NCI-H2107 treated with DMSO at 0.1 percent for 48 hours (cell line): ENCODE results near the gene PRUNE1.

Experiments
- DNase-seq: peaks from one replicate; lab custom pipeline; 2025; ENCODE audit not compliant: unreplicated experiment; lab: John Stamatoyannopoulos, UW

PRUNE1 gene

DNA sequence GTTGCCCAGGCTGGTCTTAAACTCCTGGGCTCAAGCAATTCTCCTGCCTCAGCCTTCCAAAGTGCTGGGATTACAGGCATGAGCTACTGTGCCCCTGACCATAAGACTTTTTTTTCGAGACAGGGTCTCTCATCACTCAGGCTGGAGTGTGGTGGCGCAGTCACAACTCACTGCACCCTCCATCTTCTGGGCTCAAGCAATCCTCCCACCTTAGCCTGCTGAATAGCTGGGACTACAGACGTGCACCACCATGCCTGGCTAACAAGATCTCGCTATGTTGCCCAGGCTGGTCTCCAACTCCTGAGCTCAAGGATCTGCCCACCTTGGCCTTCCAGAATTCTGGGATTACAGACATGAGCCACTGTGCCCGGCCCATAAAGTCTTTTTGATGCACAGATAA is 41.2 kb downstream of the PRUNE1 start:
- DNase-seq, result no peak

DNA sequence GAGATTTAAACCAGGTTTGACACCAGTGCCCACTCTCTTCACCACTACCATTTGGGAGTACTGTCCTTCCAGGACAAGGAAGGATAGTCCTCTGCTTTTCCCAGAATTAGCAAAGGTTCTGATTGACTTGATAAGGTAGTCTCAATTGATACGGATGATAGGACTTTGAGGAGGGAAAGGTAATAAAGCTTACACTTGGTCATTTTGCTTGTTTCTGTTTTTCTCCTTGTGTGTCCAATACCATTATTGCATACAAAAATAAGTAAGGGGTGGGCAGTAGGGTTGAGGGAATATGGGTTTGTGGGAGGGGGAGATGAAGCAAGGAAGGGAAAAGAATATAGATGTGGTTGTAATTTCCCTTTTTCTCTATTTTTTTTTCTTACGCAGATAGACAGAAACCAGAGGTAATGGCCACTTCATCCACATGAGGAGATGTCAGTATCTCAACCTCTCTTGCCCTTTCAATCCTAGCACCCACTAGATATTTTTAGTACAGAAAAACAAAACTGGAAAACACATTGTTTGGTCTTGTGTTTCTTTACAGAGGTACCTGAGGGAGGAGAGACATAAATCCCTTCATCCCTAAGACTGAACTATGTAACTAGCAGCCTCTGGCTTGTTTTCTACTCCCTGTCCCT is 41.9 kb downstream of the PRUNE1 start:
- no peak for DNase-seq

DNA sequence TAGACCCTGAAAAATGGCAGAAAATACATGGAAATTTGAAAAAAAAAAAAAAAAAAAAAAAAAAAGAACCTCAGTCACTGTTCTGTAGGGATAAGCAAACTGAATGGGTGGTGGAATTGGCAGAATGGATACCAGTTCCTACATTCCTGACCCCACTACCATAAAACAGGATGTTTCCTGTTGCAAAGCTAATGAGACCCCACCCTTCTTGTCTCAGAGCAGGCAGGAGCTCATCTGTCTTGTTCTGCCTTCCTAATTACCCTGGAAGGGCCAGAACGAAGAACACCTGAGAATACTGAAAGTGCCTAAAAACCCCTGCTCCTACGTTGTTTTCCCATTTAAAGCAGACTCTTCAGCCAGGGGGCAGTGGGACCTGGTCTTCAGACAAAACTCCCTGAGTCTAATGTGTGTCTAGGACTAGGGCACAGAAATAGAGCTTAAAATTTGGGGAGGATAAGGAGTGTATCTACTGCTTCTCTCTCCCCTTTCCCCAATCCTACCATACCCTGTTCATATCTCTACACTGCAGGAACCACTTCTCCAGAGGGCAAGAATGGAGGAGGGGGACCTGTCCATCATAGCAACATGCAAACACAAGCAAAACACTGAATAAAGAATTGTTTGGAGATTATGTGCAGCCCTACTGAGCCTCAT is 43.2 kb downstream of the PRUNE1 start:
- DNase-seq, result no peak

DNA sequence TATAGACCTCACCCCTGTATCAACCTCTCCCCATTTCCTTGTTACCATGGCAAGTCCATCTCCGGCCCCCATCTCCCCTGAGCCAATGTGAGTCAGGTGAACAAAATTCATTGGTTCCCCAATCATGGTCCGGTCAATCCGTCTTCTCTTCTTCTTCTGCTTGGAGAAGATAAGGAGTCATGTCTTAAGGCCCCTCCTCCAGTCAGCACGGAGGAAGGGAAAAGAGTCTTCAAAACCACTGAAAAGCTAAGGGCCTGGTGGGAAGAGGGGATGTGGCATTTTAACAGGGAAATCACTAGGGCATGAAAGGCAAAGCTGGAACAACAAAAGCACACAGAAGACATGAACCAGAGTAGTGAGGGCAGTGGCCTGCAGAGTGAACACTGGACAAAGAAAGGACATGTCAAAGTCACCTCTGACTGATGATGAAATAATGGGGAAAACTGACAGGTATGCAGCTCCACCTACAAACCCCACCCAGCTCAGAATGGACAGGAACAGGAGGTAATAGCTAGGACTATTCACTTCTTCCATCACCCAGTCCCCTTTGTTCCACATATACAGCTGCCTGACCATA is 46.8 kb downstream of the PRUNE1 start:
- no peak for DNase-seq

DNA sequence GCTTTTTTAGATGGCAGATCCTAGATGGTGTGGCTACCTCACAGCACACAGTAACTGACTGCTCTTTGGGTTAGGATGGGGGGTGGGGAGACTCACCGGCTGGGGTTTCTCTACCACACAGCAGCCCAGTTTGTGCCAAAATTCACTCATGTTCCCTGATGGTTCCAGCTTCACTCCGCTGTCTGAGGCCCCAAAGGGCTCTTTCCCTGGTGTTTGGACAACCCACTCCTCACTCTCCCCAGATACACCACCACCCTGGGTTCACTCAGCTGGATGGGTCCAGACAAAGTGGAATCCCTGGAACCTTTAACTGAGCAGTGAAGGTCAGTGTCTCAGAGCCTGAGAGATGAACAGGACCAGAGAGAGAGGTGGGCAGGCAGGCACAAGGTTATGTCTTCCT is 47.3 kb downstream of the PRUNE1 start:
- no peak for DNase-seq

DNA sequence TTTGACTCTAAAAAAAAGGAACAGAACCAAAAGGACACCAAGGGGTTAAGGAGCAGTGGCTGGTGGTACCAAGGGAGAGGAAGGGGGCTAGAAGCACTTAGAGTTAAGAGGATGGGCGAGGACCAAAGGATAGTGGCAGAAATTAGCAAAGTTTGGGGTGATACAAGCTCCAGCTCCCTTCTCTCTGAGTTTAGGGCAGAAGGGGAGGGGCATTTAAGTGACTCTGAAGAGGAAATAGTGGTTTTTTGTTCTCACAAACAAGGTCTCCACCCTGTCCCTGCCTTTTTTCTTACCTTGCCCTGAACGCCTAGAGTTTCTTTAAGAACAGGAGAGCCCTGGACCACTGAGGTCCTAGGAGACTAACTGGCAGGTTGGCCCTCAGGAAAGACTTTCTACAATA is 47.9 kb downstream of the PRUNE1 start:
- DNase-seq, result no peak

DNA sequence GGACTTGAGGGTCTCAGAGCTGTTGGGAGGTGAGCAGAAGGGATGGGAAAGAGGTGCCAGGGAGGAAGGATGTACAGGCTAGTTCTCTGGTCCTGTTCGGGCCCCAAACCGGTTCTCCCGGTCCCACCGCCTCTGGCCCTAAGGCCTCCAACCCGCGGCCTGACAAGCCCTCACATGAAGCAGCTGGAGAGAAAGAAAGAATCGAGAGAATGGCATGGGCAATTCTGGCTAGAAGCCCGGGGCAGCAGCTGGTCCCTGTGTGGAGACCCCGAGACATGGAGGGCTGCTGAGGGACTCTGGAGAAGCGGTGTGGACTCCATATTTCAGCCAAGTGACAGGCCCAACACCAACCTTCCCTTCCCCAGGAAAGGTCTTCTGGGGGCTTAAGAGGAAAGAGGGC is 50.4 kb downstream of the PRUNE1 start:
- DNase-seq, result peak; percentile 11

DNA sequence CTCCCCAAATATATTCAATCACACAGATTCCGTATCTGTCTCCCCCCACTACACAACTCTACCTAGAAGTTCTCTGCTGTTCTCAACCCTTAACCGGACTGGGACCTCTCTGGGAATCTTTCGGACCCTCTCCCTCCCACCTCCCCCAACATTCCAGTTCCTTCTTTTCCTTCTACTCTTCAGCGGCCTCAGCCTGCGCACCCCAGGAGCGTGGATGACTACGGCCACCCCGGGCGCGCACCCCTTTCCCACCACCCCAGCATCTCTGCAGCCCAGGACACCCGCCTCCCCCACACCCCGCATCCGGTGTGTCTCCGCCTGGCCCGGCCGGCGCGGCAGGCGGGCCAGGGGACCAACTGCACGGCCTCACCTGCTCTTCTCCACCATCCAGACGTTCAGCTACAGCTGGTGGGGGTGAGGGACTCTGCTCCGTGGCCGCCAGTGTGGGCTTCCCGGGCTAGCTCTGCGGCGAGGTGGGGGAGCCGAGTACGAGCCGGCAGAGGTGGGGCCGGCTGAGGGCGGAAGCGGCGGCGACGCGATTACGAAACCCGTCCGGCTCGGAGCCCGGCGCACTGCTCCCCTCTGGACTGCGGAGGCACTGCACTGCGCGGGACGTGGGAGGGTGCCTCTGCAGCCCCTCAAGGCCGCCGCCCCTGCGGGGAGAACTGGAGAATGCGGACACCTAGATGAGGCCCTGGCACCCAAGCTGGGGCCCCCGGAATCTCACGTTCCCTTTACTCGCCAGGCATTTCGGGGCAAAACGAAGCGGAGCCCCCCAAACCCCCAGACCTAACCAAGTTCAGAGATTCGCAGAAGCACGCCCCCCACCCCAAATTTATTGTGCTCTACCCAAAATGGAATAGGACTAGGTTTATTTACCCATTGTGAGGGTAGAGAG is 51.1 kb downstream of the PRUNE1 start, which contains the start of gene CDC42SE1:
Gene CDC42SE1, minus strand, starts transcription at position 514 of the 898 bp plus-strand sequence. CDS start 3,892 bp downstream, outside the sequence.
- DNase-seq, result peak; percentile 60

DNA sequence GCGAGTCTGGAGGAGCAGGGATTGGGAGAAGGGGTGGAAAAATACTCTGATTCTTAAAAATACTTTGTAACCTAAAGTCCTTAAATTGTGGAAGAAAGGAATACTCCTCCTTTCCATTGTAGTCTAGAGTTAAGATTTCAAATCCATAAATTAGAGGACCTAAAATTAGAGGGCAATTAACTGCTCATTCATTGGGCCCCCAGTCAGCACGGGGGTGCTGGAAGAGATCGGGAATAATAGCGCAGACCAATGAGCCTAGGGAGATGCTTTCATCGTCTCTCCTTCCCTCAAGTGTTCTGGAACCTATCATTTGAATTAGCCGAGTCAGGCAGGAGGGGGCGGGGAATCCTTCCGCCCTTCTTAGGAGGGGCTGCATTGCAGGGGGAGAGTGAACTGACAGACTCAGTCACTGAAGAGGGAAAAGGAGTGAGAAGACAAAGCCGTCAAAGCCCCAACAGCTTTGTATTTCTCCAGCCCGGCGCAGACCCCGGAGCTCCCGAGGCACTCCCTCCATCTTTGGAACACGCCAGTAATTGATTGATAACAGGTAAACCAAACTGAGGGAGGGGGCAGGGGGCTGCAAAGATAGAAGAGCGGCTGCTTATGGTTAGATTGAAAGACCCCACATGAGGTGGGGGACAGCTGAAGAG is 51.9 kb downstream of the PRUNE1 start, which contains the start of gene MLLT11:
Gene MLLT11, plus strand, starts transcription at position 391 of the 650 bp plus-strand sequence. CDS start 6,828 bp downstream, outside the sequence.
- peak; percentile 80 for DNase-seq

DNA sequence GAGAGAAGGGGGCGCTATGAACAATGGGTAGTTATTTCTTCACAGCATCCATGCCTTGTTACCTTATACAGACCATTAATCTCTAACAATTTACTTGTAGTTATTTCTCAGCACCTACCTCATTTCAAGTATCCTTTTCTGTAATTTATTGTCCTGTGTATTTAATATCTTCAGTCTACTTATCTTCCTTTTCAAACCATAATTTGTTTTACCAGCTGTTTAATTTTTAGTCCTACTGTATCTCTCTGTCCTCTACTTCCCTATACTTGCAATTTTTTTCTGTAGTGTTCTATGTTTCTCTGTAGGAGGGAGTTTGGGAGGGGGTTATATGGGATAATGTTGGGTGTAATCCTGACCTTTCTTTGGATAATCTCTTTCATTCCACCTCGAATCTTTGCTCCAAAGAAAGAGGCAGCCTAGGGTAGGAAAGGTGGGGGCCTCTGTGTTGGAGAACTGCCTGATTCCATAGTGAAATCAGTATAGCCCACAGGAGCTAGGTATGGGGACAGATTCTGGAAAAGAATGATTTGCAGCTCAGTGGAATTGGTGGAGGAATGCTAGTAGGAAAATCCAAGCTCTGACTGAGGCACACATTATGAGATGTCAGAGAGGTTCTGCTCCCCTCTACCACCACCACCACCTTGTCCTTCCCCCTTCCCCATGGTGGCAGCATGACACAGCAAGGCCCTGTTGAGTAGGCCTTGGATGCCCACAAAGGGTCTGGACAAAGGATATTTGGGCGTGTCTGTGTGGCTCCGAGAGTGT is 52.6 kb downstream of the PRUNE1 start:
- peak; percentile 62 for DNase-seq

DNA sequence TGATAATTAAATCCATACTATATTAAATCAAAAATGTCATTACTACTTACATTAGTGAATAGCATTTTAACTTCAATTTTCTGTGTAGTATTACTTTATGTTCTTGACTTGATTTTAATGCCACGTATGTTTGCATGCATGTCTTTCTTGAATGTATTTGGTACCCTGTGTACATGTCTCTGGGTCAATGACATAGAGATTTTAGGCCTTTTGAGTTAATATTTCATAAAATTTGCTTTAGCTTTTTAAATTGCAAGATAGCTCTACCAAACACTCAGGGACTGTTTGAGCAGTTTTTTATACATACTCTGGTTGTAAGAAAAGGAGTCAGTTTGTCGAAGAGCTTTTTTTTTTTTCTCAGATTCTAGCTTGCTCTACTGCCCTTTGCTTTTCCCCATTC is 53.5 kb downstream of the PRUNE1 start:
- DNase-seq, result no peak

DNA sequence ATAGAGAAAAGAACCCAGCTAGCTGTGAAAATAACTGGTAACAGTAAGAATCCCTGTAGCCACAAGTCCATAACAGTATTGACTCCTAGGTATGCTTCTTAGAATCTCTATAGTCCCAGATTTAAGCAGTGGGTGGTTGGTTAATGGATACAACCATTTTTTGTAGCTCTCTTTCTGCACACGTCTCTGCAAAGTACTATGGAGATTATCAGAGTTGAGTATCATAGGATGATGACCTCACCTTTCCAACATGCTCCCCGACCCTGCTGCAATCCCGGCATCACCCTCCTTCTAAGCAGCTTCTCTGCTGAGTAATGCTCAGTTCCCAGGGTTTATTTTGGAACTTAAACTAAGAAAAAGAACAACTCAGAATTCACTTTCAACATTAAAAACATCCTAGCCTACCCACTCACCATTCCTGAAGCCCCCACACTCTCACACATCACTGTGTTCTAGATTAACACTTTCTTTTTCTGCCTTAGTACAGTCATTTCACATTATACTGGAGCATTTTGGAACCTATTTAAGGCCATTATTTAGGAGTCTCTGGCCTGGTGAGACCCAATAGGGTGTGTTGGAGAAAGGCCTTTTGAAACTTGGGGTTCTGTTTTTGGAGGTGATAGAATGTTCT is 54.6 kb downstream of the PRUNE1 start:
- DNase-seq, result no peak

DNA sequence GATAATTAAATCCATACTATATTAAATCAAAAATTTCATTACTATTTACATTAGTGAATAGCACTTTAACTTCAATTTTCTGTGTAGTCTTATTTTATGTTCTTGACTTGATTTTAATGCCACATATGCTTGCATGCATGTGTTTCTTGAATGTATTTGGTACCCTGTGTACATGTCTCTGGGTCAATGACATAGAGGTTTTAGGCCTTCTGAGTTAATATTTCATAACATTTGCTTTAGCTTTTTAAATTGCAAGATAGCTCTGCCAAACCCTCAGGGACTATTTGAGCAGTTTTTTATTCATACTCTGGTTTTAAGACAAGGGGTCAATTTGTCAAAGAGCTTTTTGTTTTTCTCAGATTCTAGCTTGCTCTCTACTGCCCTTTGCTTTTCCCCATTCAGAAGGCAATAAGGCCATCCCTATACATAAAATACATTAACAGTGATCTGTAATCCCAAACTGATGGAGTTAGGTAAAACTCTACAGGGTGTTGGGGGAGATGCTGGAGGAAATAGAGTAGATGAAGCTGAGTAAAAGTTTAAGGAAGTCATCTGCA is 56.9 kb downstream of the PRUNE1 start:
- no peak for DNase-seq

DNA sequence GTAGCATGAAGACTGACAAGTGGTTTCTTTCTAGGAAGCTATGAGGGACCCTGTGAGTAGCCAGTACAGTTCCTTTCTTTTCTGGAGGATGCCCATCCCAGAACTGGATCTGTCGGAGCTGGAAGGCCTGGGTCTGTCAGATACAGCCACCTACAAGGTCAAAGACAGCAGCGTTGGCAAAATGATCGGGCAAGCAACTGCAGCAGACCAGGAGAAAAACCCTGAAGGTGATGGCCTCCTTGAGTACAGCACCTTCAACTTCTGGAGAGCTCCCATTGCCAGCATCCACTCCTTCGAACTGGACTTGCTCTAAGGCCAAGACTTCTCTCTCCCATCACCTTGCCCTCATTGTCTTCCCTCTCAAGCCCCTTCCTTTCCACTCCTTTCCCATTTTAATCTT is 58.9 kb downstream of the PRUNE1 start:
- DNase-seq, result no peak

DNA sequence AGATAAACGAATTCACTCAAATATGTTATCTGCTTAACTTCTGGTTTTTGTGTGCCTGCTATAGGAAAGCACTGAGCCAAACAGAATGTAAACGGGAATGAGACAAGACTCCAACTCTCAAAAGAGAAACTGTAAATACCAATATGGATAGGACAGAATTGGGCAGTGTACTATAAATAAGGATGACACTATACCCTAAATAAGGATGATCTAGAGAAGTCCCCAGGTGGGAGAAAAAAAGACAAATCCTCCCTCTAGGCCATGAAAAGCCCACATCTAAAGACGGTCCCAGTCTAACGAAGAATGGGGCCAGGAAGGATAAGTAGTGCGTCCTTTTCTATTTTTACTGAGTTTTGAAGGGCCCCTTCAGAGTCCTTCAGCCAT is 60.8 kb downstream of the PRUNE1 start:
- DNase-seq, result peak; percentile 33

DNA sequence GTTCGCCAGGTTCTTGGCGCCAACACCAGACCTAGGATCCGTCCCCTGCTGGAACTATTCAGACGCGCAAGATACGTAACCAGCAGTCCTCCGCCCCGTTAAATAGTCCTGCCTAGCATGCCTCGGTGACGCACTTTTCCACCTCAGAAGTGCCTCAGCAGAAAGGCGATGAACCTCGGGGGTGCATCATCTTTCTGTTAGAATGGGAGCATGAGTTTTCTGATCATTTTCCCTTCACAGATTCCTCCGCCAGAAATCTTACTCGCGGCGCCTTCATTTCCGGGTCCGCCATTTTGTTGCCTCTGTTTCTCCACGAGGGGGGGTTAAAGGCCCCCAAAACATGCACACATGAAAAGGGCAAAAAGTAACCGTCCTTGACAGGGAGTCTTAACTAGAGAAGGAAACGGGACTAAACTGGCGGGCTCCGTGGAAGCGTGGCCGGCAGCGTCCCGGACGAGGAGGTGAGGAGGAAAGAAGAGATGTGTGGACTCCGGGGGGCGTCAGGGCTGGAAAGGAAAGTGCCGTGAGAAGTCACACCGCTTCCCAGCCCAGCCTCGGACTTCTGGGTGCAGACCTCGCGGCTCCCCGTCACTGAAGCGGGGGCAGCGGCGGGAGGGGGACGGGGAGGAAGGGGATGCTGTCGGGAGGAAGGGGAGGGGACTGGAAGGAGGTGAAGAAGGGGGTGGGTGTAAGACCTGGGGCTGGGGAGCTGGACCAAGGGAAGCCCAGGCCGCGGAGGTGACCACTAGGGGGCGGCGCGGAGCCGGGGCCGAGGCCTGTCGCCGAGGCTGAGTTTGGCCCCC is 62.4 kb downstream of the PRUNE1 start, which contains the start of gene GABPB2:
Gene GABPB2, plus strand, starts transcription at position 288 of the 803 bp plus-strand sequence. CDS start 17,429 bp downstream, outside the sequence.
- peak; percentile 93 for DNase-seq

DNA sequence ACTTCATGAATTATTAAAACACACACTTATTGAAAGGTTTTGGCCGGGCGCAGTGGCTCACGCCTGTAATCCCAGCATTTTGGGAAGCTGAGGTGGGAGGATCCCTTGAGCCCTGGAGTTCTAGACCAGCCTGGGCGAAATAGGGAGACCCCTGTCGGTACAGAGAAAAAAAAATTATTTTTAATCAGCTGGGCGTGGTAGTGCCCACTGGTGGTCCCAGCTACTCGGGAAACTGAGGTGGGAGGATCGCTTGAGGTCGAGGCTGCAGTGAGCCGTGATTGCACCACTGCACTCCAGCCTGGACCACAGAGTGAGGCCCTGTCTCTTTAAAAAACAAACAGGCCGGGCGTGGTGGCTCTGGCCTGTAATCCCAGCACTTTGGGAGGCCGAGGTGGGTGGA is 64.0 kb downstream of the PRUNE1 start:
- no peak for DNase-seq
